Activated CD4-positive, alpha-beta T cell treated with anti-CD3 and anti-CD28 coated beads, Interleukin-2, amount 10 ng/mL, durations not matched to agents 24 days and 14 days (primary cell): ENCODE results near the gene PCDHGA2. TPM values are rescaled to one million over a fixed set of nuclear protein-coding genes. Genes with fewer than 3 reads are reported as not detected.
"Not testable (repeated sequence)": the region's sequence is repeated elsewhere in the genome, so short reads cannot be mapped to it uniquely, and the experiment has no call there.

ENCODE experiments used
- DNase-seq: peaks from one replicate; pipeline ENCODE4 v3.0.0; 2022
- H3K27ac Mint-ChIP-seq: one replicate; pipeline ENCODE4 v1.8.0; 2022; ENCODE audit warnings: mild to moderate bottlenecking, mixed read lengths
- H3K27me3 Mint-ChIP-seq: one replicate; pipeline ENCODE4 v1.8.0; 2022; ENCODE audit warnings: mixed read lengths
- H3K36me3 Mint-ChIP-seq: one replicate; pipeline ENCODE4 v1.8.0; 2022; ENCODE audit warnings: low read depth, mild to moderate bottlenecking, mixed read lengths
- H3K4me1 Mint-ChIP-seq: one replicate; pipeline ENCODE4 v1.8.0; 2021; ENCODE audit warnings: mixed read lengths
- H3K4me3 Mint-ChIP-seq: one replicate; pipeline ENCODE4 v1.8.0; 2022; ENCODE audit warnings: mild to moderate bottlenecking, moderate library complexity, mixed read lengths
- H3K9me3 Mint-ChIP-seq: one replicate; pipeline ENCODE4 v1.8.0; 2021; ENCODE audit warnings: mixed read lengths
- intact Hi-C: fragments of 100-400 bp; cut with micrococcal nuclease; formaldehyde crosslinking; loops from one replicate; pipeline ENCODE4 v1.15.1; 2023
- total RNA-seq: library from RNA; stranded (reverse); gene quantifications from 2 replicates; pipeline ENCODE4 v1.2.3, GENCODE V29; 2022

The PCDHGA2 gene
- 0.07 and 0.12 TPM in 2 replicates for total RNA-seq

DNA sequence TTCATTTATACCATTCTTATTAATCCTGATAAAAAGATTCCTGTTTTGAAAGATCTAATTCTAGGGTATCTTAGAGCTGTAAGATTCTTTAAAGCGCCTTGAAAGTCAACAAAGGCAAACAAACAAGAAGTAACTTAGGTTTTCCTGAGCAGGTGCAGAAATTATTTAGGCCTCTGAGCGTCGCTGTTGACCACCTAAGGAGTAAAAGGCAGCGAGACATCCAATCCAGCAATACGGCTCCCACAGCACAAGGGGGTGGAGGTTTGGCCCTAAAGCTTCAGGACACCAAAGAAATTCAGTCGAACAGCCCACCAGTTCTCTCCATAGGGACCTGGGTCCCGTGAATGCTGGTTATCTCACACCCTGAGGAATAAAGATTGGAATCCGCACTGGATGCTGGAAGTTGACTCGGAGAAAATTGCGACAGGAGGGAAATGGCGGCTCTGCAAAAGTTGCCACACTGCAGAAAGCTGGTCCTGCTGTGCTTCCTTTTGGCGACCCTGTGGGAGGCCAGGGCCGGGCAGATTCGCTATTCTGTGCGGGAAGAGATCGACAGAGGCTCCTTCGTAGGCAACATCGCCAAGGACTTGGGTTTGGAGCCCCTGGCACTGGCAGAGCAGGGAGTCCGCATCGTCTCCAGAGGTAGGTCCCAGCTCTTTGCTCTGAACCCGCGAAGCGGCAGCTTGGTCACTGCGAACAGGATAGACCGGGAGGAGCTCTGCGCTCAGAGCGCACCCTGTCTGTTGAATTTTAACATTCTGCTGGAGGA lies at the start of gene PCDHGA2:
Gene PCDHGA2 (plus strand): TSS at position 223 of the 769 bp plus-strand sequence.
- H3K27ac Mint-ChIP-seq, result no peak within 1 kb of the TSS
- intact Hi-C loops, result loop anchor here (5.0 to 10.0 kb wide), 2 partner anchors 74 to 94 kb away; partner anchors contain the start of genes PCDHB15 and PCDHGA10
- no peaks in the 10 kb centered on the region for H3K4me1 Mint-ChIP-seq
- peak within 1 kb of the TSS; percentile 80 for H3K4me3 Mint-ChIP-seq
- peaks cover 3% of the 10 kb centered on the region for H3K36me3 Mint-ChIP-seq
- H3K27me3 Mint-ChIP-seq, result peaks cover 42% of the 10 kb centered on the region
- H3K9me3 Mint-ChIP-seq, result peaks cover 37% of the 10 kb centered on the region
- DNase-seq, result peak; percentile 68

DNA sequence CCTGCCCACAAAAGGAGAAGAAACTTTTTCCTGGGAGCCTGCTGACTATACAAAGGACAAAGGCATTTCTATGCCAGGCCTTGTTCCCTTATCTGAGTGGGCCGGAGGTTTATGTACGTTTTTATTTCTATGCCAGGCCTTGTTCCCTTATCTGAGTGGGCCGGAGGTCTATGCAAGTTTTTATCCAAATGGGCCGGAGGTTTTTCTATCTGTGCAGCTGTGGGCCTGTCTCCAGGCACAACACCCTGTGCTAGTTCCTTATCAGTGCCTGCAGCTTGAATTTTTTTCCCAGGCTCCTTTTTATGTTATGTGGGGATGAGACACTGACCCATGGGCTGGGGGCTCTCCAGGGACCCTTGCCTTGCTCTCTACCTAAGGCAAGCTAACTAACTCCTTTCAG lies 40.2 kb upstream of the PCDHGA2 start:
- no peak overlapping the region for H3K27ac Mint-ChIP-seq
- peaks cover 2% of the 10 kb centered on the region for H3K36me3 Mint-ChIP-seq
- peaks cover 26% of the 10 kb centered on the region for H3K9me3 Mint-ChIP-seq
- no peak for DNase-seq
- no peaks in the 10 kb centered on the region for H3K4me1 Mint-ChIP-seq
- intact Hi-C loops, result no loop called here
- H3K27me3 Mint-ChIP-seq, result no peaks in the 10 kb centered on the region
- H3K4me3 Mint-ChIP-seq, result no peak overlapping the region

DNA sequence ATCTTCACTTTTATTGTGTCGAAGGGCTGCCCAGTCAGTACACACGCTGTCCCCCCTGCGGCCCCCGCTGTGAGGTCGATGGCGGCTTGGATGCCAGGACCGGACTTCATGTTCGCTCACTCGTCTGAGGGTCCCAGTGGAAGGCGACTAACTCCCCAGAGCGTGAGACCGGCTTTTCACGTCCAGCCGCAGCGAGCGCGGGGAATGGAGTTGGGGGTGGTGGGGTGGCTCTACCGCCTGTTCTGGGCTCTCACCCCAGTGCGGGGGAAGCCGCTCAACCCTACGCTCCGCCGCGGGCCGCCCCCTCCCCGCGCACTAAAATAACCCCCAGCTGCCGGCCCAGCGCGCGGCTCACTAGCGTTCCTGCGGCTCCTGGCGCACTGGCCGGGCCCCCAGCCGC lies 34.8 kb upstream of the PCDHGA2 start, which contains the start of gene SLC25A2:
Gene SLC25A2 (minus strand): TSS at position 294 of the 400 bp plus-strand sequence. CDS start 184 bp downstream, at position 110.
- Mint-ChIP-seq H3K36me3 (no peaks in the 10 kb centered on the region), H3K9me3 (peaks cover 14% of the 10 kb centered on the region), H3K4me3 (no peak within 1 kb of the TSS), H3K27me3 (no peaks in the 10 kb centered on the region), H3K4me1 (no peaks in the 10 kb centered on the region), H3K27ac (no peak within 1 kb of the TSS)
- intact Hi-C loops, result no loop called here
- DNase-seq, result no peak

DNA sequence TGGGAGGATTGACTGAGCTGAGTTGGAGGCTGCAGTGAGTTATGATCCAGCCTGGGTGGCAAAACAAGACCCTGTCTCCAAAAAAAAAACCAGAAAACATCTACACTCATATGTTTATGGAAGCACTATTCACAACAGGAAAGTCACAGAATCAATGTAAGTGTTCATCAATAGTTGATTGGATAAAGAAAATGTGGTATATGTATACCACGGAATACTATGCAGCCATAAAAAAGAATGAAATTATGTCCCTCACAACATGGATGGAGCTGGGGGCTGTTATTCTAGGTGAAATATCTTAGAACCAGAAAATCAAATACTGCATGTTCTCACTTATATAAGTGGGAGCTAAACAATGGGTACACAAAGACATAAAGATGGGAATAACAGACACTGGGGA lies 31.9 kb upstream of the PCDHGA2 start:
- Mint-ChIP-seq H3K9me3 (peaks cover 21% of the 10 kb centered on the region), H3K27me3 (no peaks in the 10 kb centered on the region), H3K4me1 (no peaks in the 10 kb centered on the region), H3K36me3 (no peaks in the 10 kb centered on the region), H3K4me3 (no peak overlapping the region), H3K27ac (no peak overlapping the region)
- no peak for DNase-seq
- intact Hi-C loops, result no loop called here

DNA sequence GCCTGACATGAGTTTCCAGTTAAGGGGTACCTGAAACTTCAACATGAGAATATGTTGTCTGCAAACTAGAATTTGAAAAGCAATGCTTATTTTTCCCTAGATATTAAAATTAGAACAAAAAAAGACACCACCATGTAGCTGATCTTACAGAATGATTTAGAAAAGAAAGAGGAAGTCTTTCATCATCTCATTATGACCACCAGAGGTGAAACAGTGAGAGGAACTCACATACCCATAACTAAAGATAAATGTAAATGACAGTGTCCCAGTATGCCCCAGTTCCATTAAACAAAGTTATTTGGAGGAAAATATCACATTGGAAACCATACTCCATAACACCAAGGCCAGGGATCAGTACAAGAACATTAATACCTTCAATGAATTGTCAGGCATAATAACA lies 24.8 kb upstream of the PCDHGA2 start:
- intact Hi-C loops, result no loop called here
- peaks cover 51% of the 10 kb centered on the region for H3K36me3 Mint-ChIP-seq
- H3K27me3 Mint-ChIP-seq, result no peaks in the 10 kb centered on the region
- H3K4me3 Mint-ChIP-seq, result no peak overlapping the region
- peaks cover 6% of the 10 kb centered on the region for H3K4me1 Mint-ChIP-seq
- DNase-seq, result no peak
- peaks cover 40% of the 10 kb centered on the region for H3K9me3 Mint-ChIP-seq
- H3K27ac Mint-ChIP-seq, result no peak overlapping the region

- DNase-seq, H3K4me3 Mint-ChIP-seq, intact Hi-C loops, H3K27me3 Mint-ChIP-seq, H3K27ac Mint-ChIP-seq: not testable (repeated sequence)
- Mint-ChIP-seq H3K4me1 (peaks cover 14% of the 10 kb centered on the region), H3K36me3 (peaks cover 79% of the 10 kb centered on the region), H3K9me3 (peaks cover 55% of the 10 kb centered on the region)
Observed at GRCh38 chr5:141316963-141317362, 21.6 kb upstream of the PCDHGA2 start.

DNA sequence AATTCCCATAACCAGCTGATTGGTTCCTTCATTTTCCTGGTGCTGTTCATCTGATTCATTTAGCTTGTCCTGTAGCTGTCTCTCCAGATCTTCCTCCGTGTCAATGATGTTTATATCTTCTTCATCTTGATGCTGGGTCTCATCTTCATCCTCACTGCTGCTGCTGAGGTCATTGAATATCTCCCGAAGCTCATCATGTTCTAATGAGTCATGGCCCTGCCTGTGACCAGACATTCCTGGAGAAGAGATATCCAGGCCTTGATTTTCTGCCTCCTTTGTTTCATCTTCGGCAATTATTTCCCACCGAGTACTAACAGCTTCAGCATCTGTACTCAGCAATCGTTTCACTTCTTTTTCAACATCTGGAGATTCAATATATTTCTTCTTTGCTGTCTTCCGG lies 19.4 kb upstream of the PCDHGA2 start:
- intact Hi-C loops, result no loop called here
- Mint-ChIP-seq H3K36me3 (peaks cover 69% of the 10 kb centered on the region), H3K27ac (peak overlapping the region; percentile 48), H3K27me3 (peaks cover 2% of the 10 kb centered on the region), H3K4me1 (peaks cover 13% of the 10 kb centered on the region), H3K4me3 (peak overlapping the region; percentile 92), H3K9me3 (peaks cover 44% of the 10 kb centered on the region)
- DNase-seq, result no peak

GRCh38 chr5:141319699-141320098 lies 18.9 kb upstream of the PCDHGA2 start:
- peak overlapping the region; percentile 92 for H3K4me3 Mint-ChIP-seq

GRCh38 chr5:141320225-141321169 lies 18.1 kb upstream of the PCDHGA2 start, which contains the start of gene TAF7:
Gene TAF7, minus strand, starts transcription at chr5:141320784. Its CDS starts 740 bp downstream, at chr5:141320044.
- Mint-ChIP-seq H3K27me3 (peaks cover 2% of the 10 kb centered on the region), H3K4me3 (peak within 1 kb of the TSS; percentile 92), H3K9me3 (peaks cover 36% of the 10 kb centered on the region), H3K36me3 (peaks cover 58% of the 10 kb centered on the region), H3K27ac (peak within 1 kb of the TSS; percentile 99), H3K4me1 (peaks cover 12% of the 10 kb centered on the region)
- peak; percentile 98 for DNase-seq
- intact Hi-C loops, result loop anchor here (1.0 to 10.0 kb wide), 4 partner anchors 192 to 1034 kb away; partner anchors contain the start of genes HDAC3 and RELL2

More at GRCh38 chr5:141319699-141320098, 18.9 kb upstream of the PCDHGA2 start:
- intact Hi-C loops, result loop anchor here (1.0 to 10.0 kb wide), 4 partner anchors 193 to 1035 kb away; partner anchors contain the start of genes HDAC3 and RELL2
- Mint-ChIP-seq H3K27me3 (peaks cover 2% of the 10 kb centered on the region), H3K9me3 (peaks cover 42% of the 10 kb centered on the region), H3K27ac (peak overlapping the region; percentile 99), H3K4me1 (peaks cover 12% of the 10 kb centered on the region), H3K36me3 (peaks cover 66% of the 10 kb centered on the region)
- DNase-seq, result no peak

DNA sequence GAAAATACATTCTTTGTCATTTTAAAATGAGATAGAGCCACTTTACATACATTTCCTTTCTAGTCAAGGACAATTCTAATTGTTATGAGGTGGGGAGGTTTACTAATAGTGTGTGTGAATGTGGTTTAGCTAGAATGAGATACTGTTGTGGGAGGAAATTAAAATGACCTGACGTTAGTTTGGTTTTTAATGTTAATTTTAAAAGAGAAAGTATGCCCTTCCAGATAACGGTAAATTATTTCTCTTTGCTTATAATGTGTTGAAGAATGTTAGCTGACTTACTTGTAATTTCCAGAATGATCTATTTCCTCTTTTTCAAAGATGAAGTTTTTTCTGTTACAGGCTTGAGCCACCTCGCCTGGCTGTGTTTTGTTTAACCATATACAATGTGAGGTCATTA lies 16.3 kb upstream of the PCDHGA2 start:
- Mint-ChIP-seq H3K4me3 (no peak overlapping the region), H3K9me3 (peaks cover 38% of the 10 kb centered on the region), H3K27ac (no peak overlapping the region), H3K27me3 (peaks cover 5% of the 10 kb centered on the region), H3K36me3 (peaks cover 43% of the 10 kb centered on the region), H3K4me1 (peaks cover 20% of the 10 kb centered on the region)
- intact Hi-C loops, result loop anchor here (10.0 kb wide), 2 partner anchors 313 to 1033 kb away; partner anchors contain the start of genes HDAC3 and RELL2
- no peak for DNase-seq

GRCh38 chr5:141326088-141326854 lies 12.3 kb upstream of the PCDHGA2 start:
- peaks cover 13% of the 10 kb centered on the region for H3K9me3 Mint-ChIP-seq
- intact Hi-C loops, result loop anchor here (1.0 to 10.0 kb wide), 3 partner anchors 188 to 1029 kb away; partner anchors contain the start of genes HDAC3 and RELL2
- H3K4me3 Mint-ChIP-seq, result peak overlapping the region; percentile 92
- peak; percentile 90 for DNase-seq
- peaks cover 12% of the 10 kb centered on the region for H3K27me3 Mint-ChIP-seq
- H3K36me3 Mint-ChIP-seq, result peaks cover 9% of the 10 kb centered on the region
- H3K27ac Mint-ChIP-seq, result peak overlapping the region; percentile 90
- H3K4me1 Mint-ChIP-seq, result peaks cover 8% of the 10 kb centered on the region

DNA sequence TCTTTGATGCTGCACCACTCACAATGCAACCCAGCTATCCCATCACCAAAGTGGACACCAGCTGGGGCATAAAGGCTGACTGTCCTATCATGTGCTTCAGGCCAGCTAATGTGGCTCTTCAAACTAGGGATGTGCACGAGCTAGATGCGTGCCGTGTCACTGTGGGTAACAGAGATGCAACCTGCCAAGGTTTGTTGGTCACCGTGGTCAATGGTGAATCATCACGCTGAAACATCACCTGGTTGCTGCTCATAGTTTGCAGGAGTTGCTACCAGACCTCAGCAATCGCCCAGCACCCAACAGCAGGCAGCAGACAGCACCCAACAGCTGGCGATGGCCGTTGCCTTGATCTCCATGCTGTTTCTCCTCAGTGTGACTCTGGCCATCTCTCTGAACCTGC lies 10.3 kb upstream of the PCDHGA2 start:
- Mint-ChIP-seq H3K36me3 (peaks cover 3% of the 10 kb centered on the region), H3K27ac (no peak overlapping the region), H3K4me1 (peaks cover 8% of the 10 kb centered on the region), H3K4me3 (no peak overlapping the region), H3K9me3 (peaks cover 21% of the 10 kb centered on the region), H3K27me3 (peaks cover 24% of the 10 kb centered on the region)
- peak; percentile 53 for DNase-seq
- intact Hi-C loops, result loop anchor here (10.0 kb wide), 2 partner anchors 307 to 1027 kb away; partner anchors contain the start of genes HDAC3 and RELL2
